Stimulated activated naive CD8-positive, alpha-beta T cell treated with anti-CD3 and anti-CD28 coated beads, Interleukin-15, amount 100 ng/mL, for 72 hours (primary cell): Measurements from ENCODE around the gene MCM8.

Source experiments
- ATAC-seq: fragments of 150-1000 bp; cut with Tn5 transposase; 2 replicates; pipeline ENCODE4 v1.10.0; 2021; ENCODE audit warnings: mild to moderate bottlenecking, moderate library complexity
- DNase-seq, 2 donors: peaks; one replicate each; pipeline ENCODE4 v3.0.0; 2021 to 2022
- H3K27ac Mint-ChIP-seq, 2 donors: one replicate each; pipeline ENCODE4 v1.8.0; 2022; ENCODE audit warnings: mild to moderate bottlenecking in 2 of 2, mixed read lengths in 2 of 2, moderate library complexity in 2 of 2
- H3K27me3 Mint-ChIP-seq: one replicate; pipeline ENCODE4 v1.8.0; 2022; ENCODE audit warnings: mixed read lengths
- H3K4me1 Mint-ChIP-seq: one replicate; pipeline ENCODE4 v1.8.0; 2022; ENCODE audit warnings: mild to moderate bottlenecking, mixed read lengths
- H3K4me3 Mint-ChIP-seq, 2 donors: one replicate each; pipeline ENCODE4 v1.8.0; 2022; ENCODE audit warnings: mild to moderate bottlenecking in 2 of 2, mixed read lengths in 2 of 2, moderate library complexity in 1 of 2
- H3K9me3 Mint-ChIP-seq, 2 donors: one replicate each; pipeline ENCODE4 v1.8.0; 2022; ENCODE audit warnings: mixed read lengths in 2 of 2

Gene MCM8

DNA sequence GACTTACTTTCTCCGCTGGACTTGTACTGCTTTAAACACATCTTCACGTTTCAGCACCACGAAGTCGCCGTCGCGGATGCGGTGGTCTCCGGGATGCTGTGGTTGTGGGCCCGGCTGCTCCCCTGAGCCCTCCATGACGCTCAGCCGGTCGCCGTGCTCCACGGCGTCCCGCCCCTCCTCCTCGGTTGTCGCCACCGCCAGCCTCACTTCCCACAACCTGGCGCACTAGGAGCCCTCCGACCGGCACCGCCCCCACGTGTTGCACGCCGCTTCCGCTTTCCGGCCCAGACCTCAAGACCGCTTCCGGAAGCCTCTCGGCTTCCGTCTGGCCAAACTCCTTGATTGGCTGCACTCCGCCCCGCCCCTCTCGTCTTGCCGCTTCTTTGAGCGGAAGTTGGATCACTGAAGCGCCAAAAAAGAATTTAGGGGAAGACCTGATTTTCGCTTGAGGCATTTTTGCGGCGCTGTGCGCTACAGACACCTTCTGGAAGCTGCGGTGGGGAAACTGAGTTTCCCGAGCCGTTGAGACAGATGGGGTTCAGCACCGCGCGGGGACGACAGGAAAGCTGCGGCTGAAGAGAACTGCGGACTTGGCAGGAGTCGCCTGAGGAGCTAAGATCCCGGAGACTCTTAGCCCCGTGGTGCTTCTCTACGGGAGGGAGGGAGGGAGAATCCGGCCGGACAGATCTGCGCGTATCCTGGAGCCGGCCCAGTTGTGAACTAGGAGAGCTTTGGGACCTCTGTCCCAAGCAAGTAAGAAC is at the start of gene MCM8, which contains the start of gene TRMT6:
Gene MCM8 (plus strand): TSS at position 382 of the 761 bp plus-strand sequence. CDS start 1,364 bp downstream, outside the sequence.
Gene TRMT6 (minus strand): TSS at position 263 of the 761 bp plus-strand sequence. CDS start 128 bp downstream, at position 135.
- ATAC-seq: peak; percentile 97
- Mint-ChIP-seq H3K9me3 (no peaks in the 10 kb centered on the region), H3K27me3 (no peaks in the 10 kb centered on the region), H3K27ac (peak within 1 kb of the TSS; percentile 97 to 98), H3K4me1 (peaks cover 59% of the 10 kb centered on the region), H3K4me3 (peak within 1 kb of the TSS; percentile 90 to 96)
- peak; percentile 91 to 96 for DNase-seq

DNA sequence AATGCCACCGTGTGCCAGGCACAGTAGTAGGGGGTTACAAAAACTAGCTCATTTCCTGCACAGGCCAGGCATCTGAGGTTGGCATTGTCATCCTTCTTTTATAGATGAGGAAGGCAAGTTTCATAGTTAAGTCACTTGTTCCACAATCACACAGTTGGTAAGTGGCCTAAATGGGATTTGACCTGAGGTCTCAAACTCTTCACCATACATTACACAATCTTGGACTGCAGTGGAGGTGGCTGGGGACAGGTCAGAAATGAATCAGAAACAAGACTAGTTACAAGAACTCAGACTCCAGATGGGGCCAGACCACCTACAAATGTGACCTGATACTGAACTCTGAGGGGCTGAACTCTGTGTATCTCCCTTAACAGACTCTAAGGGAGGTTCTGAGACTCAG is 49.5 kb upstream of the MCM8 start:
- Mint-ChIP-seq H3K9me3 (peaks cover 0 to 8% of the 10 kb centered on the region in 2 donors), H3K27me3 (peaks cover 35% of the 10 kb centered on the region), H3K27ac (no peak overlapping the region), H3K4me3 (no peak overlapping the region), H3K4me1 (no peaks in the 10 kb centered on the region)
- peak; percentile 39 for ATAC-seq
- no peak for DNase-seq

DNA sequence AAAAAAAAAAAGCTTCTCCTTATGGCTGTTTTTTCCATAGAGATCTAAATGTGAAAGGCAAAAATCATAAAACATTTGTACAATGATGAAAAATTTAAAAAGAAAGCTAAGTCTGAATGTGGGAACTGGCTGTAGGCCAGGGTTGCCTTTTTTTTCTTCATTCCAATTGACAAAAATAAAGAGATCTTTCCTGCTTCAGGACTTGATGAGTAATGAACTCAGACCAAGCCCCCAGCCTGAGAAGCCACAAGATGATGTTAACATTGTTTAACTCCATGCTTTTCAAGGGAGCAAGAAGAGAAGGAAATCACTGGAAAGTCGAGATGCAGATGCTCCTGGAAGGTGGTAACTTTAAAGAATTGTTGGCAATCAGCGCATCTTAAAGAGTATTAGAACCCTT is 41.5 kb upstream of the MCM8 start:
- ATAC-seq: no peak
- no peak for DNase-seq
- H3K27me3 Mint-ChIP-seq: peaks cover 92% of the 10 kb centered on the region
- H3K27ac Mint-ChIP-seq: no peak overlapping the region
- peaks cover 15% of the 10 kb centered on the region for H3K4me1 Mint-ChIP-seq
- H3K9me3 Mint-ChIP-seq: no peaks in the 10 kb centered on the region
- no peak overlapping the region for H3K4me3 Mint-ChIP-seq

DNA sequence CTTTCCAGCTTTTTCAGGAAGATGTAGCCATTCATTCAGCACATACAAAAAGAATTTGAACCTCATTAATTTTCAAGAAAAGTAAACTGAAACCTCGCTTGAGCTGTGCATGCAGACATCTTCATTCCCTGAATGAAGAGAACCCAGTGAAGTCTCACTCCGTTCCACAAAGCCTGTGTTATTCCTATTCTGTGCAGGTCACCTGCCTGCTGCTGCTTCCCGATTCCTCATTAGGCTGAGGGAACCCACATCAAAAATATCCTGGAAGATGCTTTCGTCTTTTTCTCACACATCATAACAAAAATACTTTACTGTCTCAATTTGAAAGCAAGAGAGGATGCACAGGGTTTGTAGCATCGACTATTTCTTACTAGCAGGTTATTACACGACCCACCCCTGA is 40.3 kb upstream of the MCM8 start:
- no peak overlapping the region for H3K4me3 Mint-ChIP-seq
- ATAC-seq (no peak), DNase-seq (no peak)
- no peak overlapping the region for H3K27ac Mint-ChIP-seq
- H3K9me3 Mint-ChIP-seq: no peaks in the 10 kb centered on the region
- H3K4me1 Mint-ChIP-seq: peaks cover 15% of the 10 kb centered on the region
- H3K27me3 Mint-ChIP-seq: peaks cover 92% of the 10 kb centered on the region

DNA sequence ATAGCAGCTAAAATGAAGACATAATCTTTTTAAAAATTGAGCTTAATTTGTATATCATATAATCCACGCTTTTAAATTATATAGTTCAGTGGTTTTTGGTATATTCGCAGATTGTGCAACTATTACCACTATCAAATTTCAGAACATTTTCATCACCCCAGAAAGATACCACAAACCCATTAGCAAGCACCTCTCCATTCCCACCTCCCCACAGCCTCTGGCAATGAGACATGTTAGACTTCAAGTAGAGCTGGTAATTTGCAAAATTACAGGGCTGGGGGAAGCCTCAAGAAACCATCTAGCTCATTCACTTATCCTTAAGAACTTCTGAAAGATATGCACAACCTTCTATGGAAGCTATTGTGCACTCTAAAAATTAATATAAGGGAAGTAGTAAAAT is 37.3 kb upstream of the MCM8 start:
- no peak overlapping the region for H3K27ac Mint-ChIP-seq
- no peak for ATAC-seq
- peaks cover 74% of the 10 kb centered on the region for H3K27me3 Mint-ChIP-seq
- peaks cover 15% of the 10 kb centered on the region for H3K4me1 Mint-ChIP-seq
- no peaks in the 10 kb centered on the region for H3K9me3 Mint-ChIP-seq
- H3K4me3 Mint-ChIP-seq: no peak overlapping the region
- DNase-seq: no peak

DNA sequence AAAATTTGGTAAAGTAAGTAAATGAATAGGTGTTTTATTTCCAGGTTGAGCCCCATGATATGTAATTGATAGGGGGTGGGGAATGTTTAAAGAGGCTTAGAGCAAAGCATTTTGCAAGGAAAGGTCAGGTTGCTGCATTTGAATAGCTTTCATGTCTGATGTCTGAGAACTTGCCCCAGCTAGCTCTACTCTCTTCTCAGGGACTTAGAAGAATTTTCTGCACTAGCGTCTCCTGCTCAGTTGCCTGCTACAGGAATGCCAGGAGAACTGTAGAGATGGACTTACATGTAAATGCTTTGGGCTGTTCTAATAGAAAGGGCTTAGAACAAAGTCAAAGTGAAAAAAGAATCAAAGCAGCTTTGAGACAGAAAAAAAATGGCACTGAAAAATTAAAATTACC is 35.6 kb upstream of the MCM8 start:
- ATAC-seq (no peak), DNase-seq (no peak)
- H3K4me1 Mint-ChIP-seq: peaks cover 31% of the 10 kb centered on the region
- peaks cover 59% of the 10 kb centered on the region for H3K27me3 Mint-ChIP-seq
- H3K4me3 Mint-ChIP-seq: no peak overlapping the region
- no peaks in the 10 kb centered on the region for H3K9me3 Mint-ChIP-seq
- H3K27ac Mint-ChIP-seq: no peak overlapping the region

DNA sequence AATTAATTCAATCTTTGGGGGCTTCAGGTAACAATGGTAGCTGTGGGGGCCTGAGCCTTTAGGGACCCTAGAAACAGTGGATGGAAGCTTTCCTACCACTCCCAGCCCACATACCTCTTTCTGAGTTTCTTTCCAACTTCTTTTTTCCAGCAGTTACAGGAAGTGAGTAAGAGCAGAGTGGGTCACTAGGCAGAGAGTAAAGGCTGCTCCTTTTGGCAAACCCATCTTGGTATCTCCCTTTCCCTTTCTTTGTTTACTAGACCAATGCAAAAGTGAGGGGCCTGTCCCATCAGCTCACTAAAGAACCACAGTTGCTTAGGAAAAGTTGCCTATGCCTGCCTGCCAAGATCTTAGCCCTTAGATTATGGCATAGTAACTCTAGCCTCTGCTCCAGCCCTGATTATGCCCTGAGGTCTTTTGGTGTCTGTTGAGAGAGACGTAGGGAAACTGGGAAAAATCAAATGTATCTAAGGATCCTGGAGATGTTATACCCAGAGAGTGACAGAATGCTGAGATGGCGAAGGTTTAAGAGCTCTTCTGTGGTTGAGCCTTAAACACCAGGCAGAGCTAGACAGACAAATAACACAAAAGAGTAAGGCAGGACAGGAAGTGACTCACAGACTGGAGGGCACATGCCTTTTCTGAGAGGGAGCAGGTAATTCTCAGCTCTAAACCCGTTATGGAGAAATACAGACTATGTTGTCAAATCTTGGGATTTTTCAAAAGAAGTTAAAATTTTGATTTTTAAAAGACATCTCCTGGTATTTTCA is 31.4 kb upstream of the MCM8 start:
- H3K27me3 Mint-ChIP-seq: peaks cover 38% of the 10 kb centered on the region
- H3K4me3 Mint-ChIP-seq: peak overlapping the region; percentile 4 to 23
- peaks cover 24% of the 10 kb centered on the region for H3K4me1 Mint-ChIP-seq
- H3K27ac Mint-ChIP-seq: peak overlapping the region in 1 of 2 donors; percentile 50
- ATAC-seq (peak; percentile 93), DNase-seq (peak in 1 of 2 donors; percentile 8)
- no peaks in the 10 kb centered on the region for H3K9me3 Mint-ChIP-seq

DNA sequence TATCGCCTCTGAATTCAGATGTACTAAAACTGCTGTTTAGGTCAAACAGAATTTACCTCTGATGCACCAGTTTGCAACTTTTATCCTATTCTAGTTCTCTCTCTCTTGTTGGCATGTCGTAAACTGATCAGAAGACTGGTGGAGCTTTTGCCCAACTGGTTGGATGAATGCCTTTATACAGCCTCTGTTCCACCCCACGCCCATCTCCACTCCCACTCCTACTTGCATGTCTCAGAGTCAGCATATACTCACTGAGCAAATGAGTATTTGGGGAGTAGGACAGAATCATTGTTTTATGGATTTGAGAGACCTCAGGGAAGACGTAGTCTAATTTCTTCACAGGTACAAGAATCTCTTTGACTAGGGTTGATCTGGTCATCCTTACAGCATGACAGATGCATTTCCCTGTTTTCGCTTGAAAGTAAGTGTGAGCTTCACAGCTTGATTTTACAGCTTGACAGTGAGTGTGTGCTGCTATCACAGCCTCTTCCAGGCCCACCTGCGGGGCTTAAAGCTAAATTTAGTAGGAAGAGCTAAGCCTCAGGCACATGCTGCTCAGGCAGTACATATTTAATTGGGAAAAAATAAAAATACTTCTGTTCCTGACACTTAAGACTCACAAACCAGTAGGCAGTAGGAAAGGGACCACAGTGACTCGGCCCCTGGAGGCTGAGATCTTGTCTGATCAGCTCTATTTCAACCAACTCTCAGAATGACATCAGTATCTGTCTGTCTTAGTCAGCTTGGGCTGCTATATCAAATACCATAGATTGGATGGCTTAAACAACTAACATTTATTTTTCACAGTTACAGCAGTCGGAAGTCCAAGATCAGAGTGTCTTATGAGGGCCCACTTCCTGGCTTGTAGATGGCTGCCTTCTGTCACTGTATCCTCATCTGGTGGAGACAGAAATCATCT is 30.6 kb upstream of the MCM8 start:
- Mint-ChIP-seq H3K27ac (no peak overlapping the region), H3K4me3 (peak overlapping the region in 1 of 2 donors; percentile 4), H3K9me3 (no peaks in the 10 kb centered on the region), H3K27me3 (peaks cover 35% of the 10 kb centered on the region), H3K4me1 (peaks cover 24% of the 10 kb centered on the region)
- peak; percentile 69 for ATAC-seq
- no peak for DNase-seq

DNA sequence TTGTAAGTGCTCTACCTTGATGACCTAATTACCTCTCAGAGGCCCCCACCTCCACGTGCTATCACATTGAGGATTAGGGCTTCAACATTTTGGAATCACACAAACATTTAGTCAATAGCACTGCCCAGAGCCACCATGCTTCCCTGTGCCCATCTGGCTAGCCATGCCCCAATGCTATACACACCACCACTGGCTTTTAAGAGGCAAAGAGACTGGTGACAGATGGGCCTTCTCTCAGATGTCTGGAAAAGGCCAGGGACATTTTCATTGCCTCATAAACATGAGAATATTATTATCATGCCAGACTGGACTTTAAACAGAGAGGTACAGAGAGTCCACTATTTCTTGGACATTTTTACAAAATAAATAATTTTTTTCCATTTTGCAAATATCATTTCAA is 29.9 kb upstream of the MCM8 start:
- DNase-seq (no peak), ATAC-seq (no peak)
- Mint-ChIP-seq H3K27me3 (peaks cover 28% of the 10 kb centered on the region), H3K4me3 (no peak overlapping the region), H3K4me1 (peaks cover 24% of the 10 kb centered on the region), H3K27ac (no peak overlapping the region), H3K9me3 (no peaks in the 10 kb centered on the region)

DNA sequence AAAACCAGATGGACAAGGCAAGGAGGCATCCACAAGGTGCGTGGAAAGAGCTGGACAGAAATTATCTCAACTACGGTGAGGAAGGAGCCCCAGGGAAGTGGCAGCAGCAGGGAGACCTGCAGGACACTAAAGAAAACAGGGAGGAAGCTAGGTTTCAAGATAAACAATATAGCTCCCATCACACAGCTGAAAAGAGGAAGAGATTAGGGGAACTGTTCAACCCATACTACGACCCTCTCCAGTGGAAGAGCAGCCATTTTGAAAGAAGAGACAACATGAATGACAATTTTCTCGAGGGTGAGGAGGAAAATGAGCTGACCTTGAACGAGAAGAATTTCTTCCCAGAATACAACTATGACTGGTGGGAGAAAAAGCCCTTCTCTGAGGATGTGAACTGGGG is 27.0 kb upstream of the MCM8 start:
- Mint-ChIP-seq H3K27ac (peak overlapping the region in 1 of 2 donors; percentile 35), H3K27me3 (peaks cover 27% of the 10 kb centered on the region), H3K9me3 (no peaks in the 10 kb centered on the region), H3K4me1 (peaks cover 22% of the 10 kb centered on the region), H3K4me3 (no peak overlapping the region)
- ATAC-seq: no peak
- DNase-seq: no peak

DNA sequence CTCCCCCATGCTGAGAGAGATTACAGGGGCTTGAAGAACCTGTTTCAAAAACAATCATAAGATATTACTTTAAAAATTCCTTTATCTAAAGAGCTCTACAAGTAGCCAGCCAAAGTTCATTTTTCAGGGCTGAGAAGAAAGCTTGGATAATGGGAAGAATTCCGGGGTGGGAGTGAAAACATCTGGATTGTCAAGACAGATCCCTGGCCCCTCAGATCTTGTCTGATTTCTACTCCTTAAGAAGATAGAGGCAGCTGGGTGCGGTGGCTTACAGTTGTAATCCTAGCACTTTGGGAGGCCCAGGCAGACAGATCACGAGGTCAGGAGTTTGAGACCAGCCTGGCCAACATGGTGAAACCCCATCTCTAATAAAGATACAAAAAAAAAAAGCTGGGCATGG is 24.9 kb upstream of the MCM8 start:
- Mint-ChIP-seq H3K9me3 (no peaks in the 10 kb centered on the region), H3K27me3 (peaks cover 45% of the 10 kb centered on the region), H3K27ac (no peak overlapping the region), H3K4me3 (no peak overlapping the region), H3K4me1 (peaks cover under 1% of the 10 kb centered on the region)
- no peak for ATAC-seq
- no peak for DNase-seq

DNA sequence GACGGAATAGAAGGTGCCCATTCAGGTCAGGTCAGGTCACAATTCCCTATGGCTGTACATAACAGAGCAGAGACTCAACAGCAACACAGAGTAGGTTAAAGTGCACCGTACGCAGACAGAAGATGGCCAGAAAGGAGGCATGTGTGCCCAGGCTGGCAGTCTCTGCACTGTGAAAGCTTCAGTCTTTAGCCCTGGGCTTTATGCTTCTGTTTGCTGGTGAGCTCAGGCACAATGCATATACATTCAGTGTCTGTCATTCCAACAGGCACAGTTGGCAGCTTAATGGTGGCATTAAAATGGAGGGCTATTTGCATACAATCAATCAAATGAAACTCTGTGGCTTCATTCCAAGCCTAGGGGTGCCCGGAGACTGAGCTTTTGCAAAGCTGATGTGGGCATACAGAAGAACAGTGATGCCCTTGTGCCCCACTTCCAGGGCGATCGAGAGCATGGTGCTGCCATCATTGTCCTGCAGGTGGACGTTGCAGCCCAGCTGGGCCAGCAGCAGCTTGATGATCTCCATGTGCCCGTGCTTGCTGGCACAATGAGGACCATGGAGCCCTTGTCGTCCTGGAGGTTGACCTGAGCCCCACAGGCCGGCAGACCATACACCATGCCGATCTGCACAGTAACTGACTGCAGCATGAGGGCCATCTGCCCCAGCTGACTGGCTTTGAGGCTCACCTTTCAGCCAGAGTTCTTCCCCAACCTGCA is 22.5 kb upstream of the MCM8 start:
- Mint-ChIP-seq H3K9me3 (no peaks in the 10 kb centered on the region), H3K4me1 (no peaks in the 10 kb centered on the region), H3K27ac (no peak overlapping the region), H3K4me3 (no peak overlapping the region), H3K27me3 (peaks cover 36% of the 10 kb centered on the region)
- no peak for ATAC-seq
- no peak for DNase-seq

DNA sequence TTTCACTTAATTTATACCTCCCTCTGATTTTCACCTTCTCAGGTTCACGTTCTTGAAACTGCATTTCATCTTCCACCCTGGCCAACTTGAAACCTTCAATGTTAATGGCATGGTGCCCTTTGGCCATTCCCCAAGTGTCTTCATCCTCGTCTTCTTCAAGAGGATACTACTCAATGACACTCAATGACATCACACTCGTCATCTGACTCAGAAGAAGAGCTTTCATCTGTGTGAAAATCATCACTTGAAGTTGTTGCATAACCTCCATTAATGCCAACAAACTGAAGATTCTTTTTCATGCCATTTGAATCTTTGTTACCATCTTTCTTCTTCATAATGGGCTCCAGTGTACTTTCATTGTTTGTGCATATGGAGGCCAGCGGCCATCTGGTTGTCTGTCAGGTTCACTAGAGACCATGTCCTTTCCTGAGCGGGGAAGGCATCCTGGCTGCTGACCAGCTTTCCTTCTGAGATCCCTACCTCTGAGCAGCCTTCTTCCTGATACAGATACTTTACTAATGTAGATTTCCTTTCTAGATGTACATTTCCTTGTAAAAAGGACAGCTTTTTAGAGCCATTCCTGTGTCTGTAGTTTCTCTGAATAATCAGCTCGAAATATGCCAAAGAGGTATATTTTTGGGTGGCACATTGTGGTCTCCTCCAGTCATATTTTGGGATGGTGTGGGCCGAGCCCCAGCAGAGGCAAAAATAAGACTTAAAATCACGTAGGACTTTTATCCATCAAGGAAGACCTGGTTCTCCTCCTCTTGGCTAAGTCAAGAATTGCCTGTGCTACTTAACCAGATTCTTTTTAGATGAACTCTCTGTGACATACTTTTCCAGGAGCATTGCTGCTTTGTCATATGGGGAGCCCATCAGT is 21.4 kb upstream of the MCM8 start:
- Mint-ChIP-seq H3K4me1 (peaks cover 5% of the 10 kb centered on the region), H3K27me3 (peaks cover 24% of the 10 kb centered on the region), H3K9me3 (no peaks in the 10 kb centered on the region), H3K27ac (no peak overlapping the region), H3K4me3 (no peak overlapping the region)
- ATAC-seq: no peak
- no peak for DNase-seq

DNA sequence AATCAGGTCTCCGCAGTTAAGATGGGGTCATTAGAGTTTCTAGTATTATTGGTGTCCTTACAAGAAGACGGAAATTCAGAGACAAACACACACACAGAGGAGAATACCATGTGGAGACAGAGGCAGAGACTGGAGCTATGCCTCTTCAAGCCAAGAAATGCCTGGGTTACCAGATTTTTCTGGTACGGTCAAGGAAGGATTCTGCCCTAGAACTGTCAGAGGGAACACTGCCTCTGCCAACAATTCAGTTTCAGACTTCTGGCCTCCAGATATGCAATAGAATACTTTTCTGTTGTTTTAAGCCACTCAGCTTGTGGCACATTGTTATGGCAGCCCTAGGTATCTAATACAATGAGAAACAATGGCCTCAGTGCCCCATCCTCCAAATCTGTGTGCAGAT is 19.0 kb upstream of the MCM8 start:
- ATAC-seq: no peak
- peaks cover 12% of the 10 kb centered on the region for H3K4me1 Mint-ChIP-seq
- H3K9me3 Mint-ChIP-seq: no peaks in the 10 kb centered on the region

More for the DNA sequence above, 19.0 kb upstream of the MCM8 start:
- Mint-ChIP-seq H3K4me3 (no peak overlapping the region), H3K27ac (no peak overlapping the region), H3K27me3 (peaks cover 20% of the 10 kb centered on the region)
- no peak for DNase-seq
